ENCODE results near the gene TSSC4.

TSSC4 gene

GRCh38 chr11:2451336-2451735, 50.8 kb downstream of the TSSC4 start:
- no peak for DNase-seq

DNA sequence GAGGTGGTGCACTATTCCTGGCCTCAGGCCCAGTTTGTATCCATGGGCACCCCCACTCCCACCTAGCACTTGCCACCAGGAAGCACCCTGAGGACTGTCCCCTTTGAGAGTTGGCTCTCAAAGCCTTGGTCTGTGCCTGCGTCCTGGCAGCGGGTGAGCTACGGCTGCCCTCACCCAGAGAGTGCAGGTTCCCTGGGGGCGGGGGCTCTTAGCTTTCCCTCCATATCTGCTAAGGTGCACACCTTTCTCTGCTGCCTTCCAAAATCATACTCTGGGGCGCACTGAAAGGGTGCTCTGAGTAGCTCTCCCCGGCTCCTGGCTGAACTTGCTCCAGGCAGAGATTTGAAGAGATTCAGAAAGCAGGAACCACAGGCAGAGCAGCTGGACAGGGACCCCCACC, 51.4 kb downstream of the TSSC4 start:
- no peak for DNase-seq

GRCh38 chr11:2452321-2453012, 51.9 kb downstream of the TSSC4 start:
- DNase-seq: no peak

GRCh38 chr11:2453436-2453835, 52.9 kb downstream of the TSSC4 start:
- no peak for DNase-seq
